Skin epidermis (tissue), 12 donors: Measurements from ENCODE around the gene C22orf31.

Experiments used
- H3K27ac ChIP-seq, 21 experiments: fragments of 200-600 bp; sonication (generic) in 11 of 21; one replicate each; pipeline ENCODE4 v1.5.0; 2020; ENCODE audit warnings: mild to moderate bottlenecking in 3 of 21, inconsistent platforms in 2 of 21, moderate library complexity in 2 of 21
- H3K4me3 ChIP-seq, 7 experiments: fragments of 200-600 bp; sonication (generic) in 2 of 7; one replicate each; pipeline ENCODE4 v1.5.0; 2020; ENCODE audit warnings: inconsistent platforms in 2 of 7, mild to moderate bottlenecking in 2 of 7, moderate library complexity in 1 of 7

Gene C22orf31

GRCh38 chr22:29032014-29032475 is 29.6 kb downstream of the C22orf31 start:
- peak overlapping the region; percentile 8 to 88 (median 67) for H3K27ac ChIP-seq
- no peak overlapping the region for H3K4me3 ChIP-seq

- Histone ChIP-seq H3K27ac (peak overlapping the region; percentile 8 to 88 (median 67)), H3K4me3 (peak overlapping the region in 4 of 7 experiments; percentile 2 to 28 (median 12))
Measured at GRCh38 chr22:29031227-29032011, 30.2 kb downstream of the C22orf31 start.

GRCh38 chr22:29030618-29031226 is 30.9 kb downstream of the C22orf31 start:
- Histone ChIP-seq H3K27ac (peak overlapping the region in 19 of 21 experiments; percentile 14 to 88 (median 67)), H3K4me3 (peak overlapping the region; percentile 2 to 39 (median 17))

- peak overlapping the region in 17 of 21 experiments; percentile 29 to 88 (median 74) for H3K27ac ChIP-seq
- H3K4me3 ChIP-seq = peak overlapping the region; percentile 2 to 39 (median 17)
Measured at GRCh38 chr22:29030016-29030617, 31.5 kb downstream of the C22orf31 start.

- Histone ChIP-seq H3K4me3 (no peak overlapping the region), H3K27ac (peak overlapping the region in 1 of 21 experiments; percentile 77)
Measured at GRCh38 chr22:29029202-29030000, 32.2 kb downstream of the C22orf31 start.

- no peak overlapping the region for H3K4me3 ChIP-seq
- H3K27ac ChIP-seq = no peak overlapping the region
Measured at GRCh38 chr22:29028468-29028867, 33.2 kb downstream of the C22orf31 start.

GRCh38 chr22:29026579-29026978 is 35.1 kb downstream of the C22orf31 start:
- no peak overlapping the region for H3K27ac ChIP-seq
- H3K4me3 ChIP-seq = no peak overlapping the region

- Histone ChIP-seq H3K4me3 (no peak overlapping the region), H3K27ac (peak overlapping the region in 1 of 21 experiments; percentile 14)
Measured at GRCh38 chr22:29023172-29023796, 38.3 kb downstream of the C22orf31 start.

GRCh38 chr22:29022101-29022817 is 39.4 kb downstream of the C22orf31 start:
- no peak overlapping the region for H3K4me3 ChIP-seq

GRCh38 chr22:29018293-29019189 is 43.1 kb downstream of the C22orf31 start:
- Histone ChIP-seq H3K27ac (no peak overlapping the region), H3K4me3 (no peak overlapping the region)

More at GRCh38 chr22:29022101-29022817, 39.4 kb downstream of the C22orf31 start:
- no peak overlapping the region for H3K27ac ChIP-seq

GRCh38 chr22:29016067-29016938 is 45.3 kb downstream of the C22orf31 start:
- no peak overlapping the region for H3K4me3 ChIP-seq
- H3K27ac ChIP-seq = no peak overlapping the region

- Histone ChIP-seq H3K4me3 (no peak overlapping the region), H3K27ac (no peak overlapping the region)
Measured at GRCh38 chr22:29014773-29015172, 46.9 kb downstream of the C22orf31 start.

GRCh38 chr22:29014293-29014692 is 47.3 kb downstream of the C22orf31 start:
- Histone ChIP-seq H3K27ac (no peak overlapping the region), H3K4me3 (no peak overlapping the region)

GRCh38 chr22:29012952-29013351 is 48.7 kb downstream of the C22orf31 start:
- Histone ChIP-seq H3K4me3 (no peak overlapping the region), H3K27ac (peak overlapping the region in 1 of 21 experiments; percentile 7)

- Histone ChIP-seq H3K27ac (peak overlapping the region in 1 of 21 experiments; percentile 21), H3K4me3 (no peak overlapping the region)
Measured at GRCh38 chr22:29012101-29012433, 49.6 kb downstream of the C22orf31 start.

GRCh38 chr22:29011240-29012100 is 50.2 kb downstream of the C22orf31 start:
- no peak overlapping the region for H3K4me3 ChIP-seq
- H3K27ac ChIP-seq = peak overlapping the region in 2 of 21 experiments; percentile 5 to 21
